ENCODE measurements around the gene CCL21. TPM values are rescaled to one million over a fixed set of nuclear protein-coding genes. Genes with fewer than 3 reads are reported as not detected.

The CCL21 gene
- total RNA-seq, 4 donors from 2014 or later = 53.6 to 271 (median 119) TPM

GRCh38 chr9:34665381-34666250 is 44.3 kb downstream of the CCL21 start:
- WGBS = 0% methylated on average over 22 of the region's 55 CpGs
- TF ChIP-seq POLR2A (IDR thresholded peaks at IDR 0.05; ENCODE audit: low read depth) = peak; percentile 90
- TF ChIP-seq EP300 (IDR thresholded peaks at IDR 0.05) = no peak
- peak; percentile 87 to 98 for TF ChIP-seq POLR2AphosphoS5 (IDR thresholded peaks at IDR 0.05)
- Histone ChIP-seq H3K36me3 (peaks cover 13 to 31% (median 27%) of the 10 kb centered on the region in 4 donors), H3K4me3 (peak overlapping the region; percentile 72 to 82 (median 76)), H3K4me1 (peaks cover 21 to 38% (median 30%) of the 10 kb centered on the region in 4 donors), H3K27me3 (no peaks in the 10 kb centered on the region), H3K9me3 (no peaks in the 10 kb centered on the region), H3K27ac (replicated peaks in 1 of 4) (peak overlapping the region; percentile 98 to 100 (median 98))
- DNase-seq (ENCODE audit: extremely low spot score) = peak; percentile 98
- intact Hi-C loops (cut with DNase I) = loop anchor here (5.0 kb wide), 1 partner anchor 37 kb away; no protein-coding TSS in a partner anchor

GRCh38 chr9:34665067-34665380 is 44.9 kb downstream of the CCL21 start:
- no peak for DNase-seq (ENCODE audit: extremely low spot score)
- Histone ChIP-seq H3K9me3 (no peaks in the 10 kb centered on the region), H3K27me3 (no peaks in the 10 kb centered on the region), H3K4me3 (peak overlapping the region; percentile 72 to 82 (median 76)), H3K4me1 (peaks cover 21 to 38% (median 30%) of the 10 kb centered on the region in 4 donors), H3K36me3 (peaks cover 13 to 36% (median 33%) of the 10 kb centered on the region in 4 donors), H3K27ac (replicated peaks in 1 of 4) (peak overlapping the region; percentile 98 to 100 (median 98))
- intact Hi-C loops (cut with DNase I) = loop anchor here (5.0 kb wide), 1 partner anchor 37 kb away; no protein-coding TSS in a partner anchor
- TF ChIP-seq CTCF (IDR thresholded peaks at IDR 0.05) (peak in 1 of 3 experiments; percentile 14), POLR2AphosphoS5 (IDR thresholded peaks at IDR 0.05) (no peak)
- WGBS = 1% methylated on average over 13 of the region's 26 CpGs

GRCh38 chr9:34664281-34665066 is 45.5 kb downstream of the CCL21 start:
- H3K4me1 ChIP-seq = peaks cover 21 to 38% (median 30%) of the 10 kb centered on the region in 4 donors
- 21% methylated on average over 12 of the region's 18 CpGs for WGBS
- no peaks in the 10 kb centered on the region for H3K27me3 ChIP-seq
- H3K27ac ChIP-seq (replicated peaks in 1 of 4) = peak overlapping the region; percentile 98 to 100 (median 98)
- intact Hi-C loops (cut with DNase I) = loop anchor here (5.0 kb wide), 1 partner anchor 38 kb away; no protein-coding TSS in a partner anchor
- peak overlapping the region; percentile 72 to 82 (median 76) for H3K4me3 ChIP-seq
- DNase-seq (ENCODE audit: extremely low spot score) = peak; percentile 95
- H3K36me3 ChIP-seq = peaks cover 18 to 39% (median 37%) of the 10 kb centered on the region in 4 donors
- TF ChIP-seq CTCF (IDR thresholded peaks at IDR 0.05) = peak; percentile 66 to 82 (median 77)
- TF ChIP-seq POLR2A (IDR thresholded peaks at IDR 0.05; ENCODE audit: low read depth) = no peak
- peak in 1 of 2 donors; percentile 55 for TF ChIP-seq POLR2AphosphoS5 (IDR thresholded peaks at IDR 0.05)
- H3K9me3 ChIP-seq = no peaks in the 10 kb centered on the region

GRCh38 chr9:34663303-34663605 is 46.7 kb downstream of the CCL21 start:
- TF ChIP-seq POLR2AphosphoS5 (IDR thresholded peaks at IDR 0.05) = no peak
- no peak for TF ChIP-seq POLR2A (IDR thresholded peaks at IDR 0.05; ENCODE audit: low read depth)
- no peak for TF ChIP-seq CTCF (IDR thresholded peaks at IDR 0.05)
- TF ChIP-seq EP300 (IDR thresholded peaks at IDR 0.05) = no peak
- peak overlapping the region in 2 of 4 donors; percentile 8 to 98 for H3K27ac ChIP-seq (replicated peaks in 1 of 4)

More at GRCh38 chr9:34663303-34663605, 46.7 kb downstream of the CCL21 start:
- Histone ChIP-seq H3K27me3 (no peaks in the 10 kb centered on the region), H3K4me3 (no peak overlapping the region), H3K4me1 (peaks cover 21 to 38% (median 30%) of the 10 kb centered on the region in 4 donors), H3K36me3 (peaks cover 18 to 38% (median 36%) of the 10 kb centered on the region in 4 donors), H3K9me3 (no peaks in the 10 kb centered on the region)
- no peak for DNase-seq (ENCODE audit: extremely low spot score)
- intact Hi-C loops (cut with DNase I) = no loop called here
